Measurements from ENCODE around the gene EFHD1.

- TF ChIP-seq CTCF (IDR thresholded peaks at IDR 0.05; ENCODE audit: low read length) (no peak), EZH2phosphoT487 (IDR thresholded peaks at IDR 0.05; ENCODE audit: low read length) (no peak), EZH2 (optimal IDR thresholded peaks at IDR 0.05; ENCODE audit: low read depth, low read length) (no peak)
Observed at GRCh38 chr2:232721882-232722281, 88.5 kb downstream of the EFHD1 start.

All from MM.1S (cell line).